AG04449 (cell line): ENCODE measurements around the gene DAND5.

Experiments
- CTCF ChIA-PET: fragments of 350-600 bp; formaldehyde crosslinking; extraction: SDS; loops from one replicate; lab custom pipeline; 2021; ENCODE audit warnings: antibody characterized with exemption; lab: Yijun Ruan, JAX
- POLR2A ChIA-PET: fragments of 400-600, 350-600 bp; formaldehyde crosslinking; extraction: SDS; loops from one replicate; lab custom pipeline; 2020; ENCODE audit warnings: antibody characterized with exemption, inconsistent platforms; lab: Yijun Ruan, JAX
- DNase-seq: peaks from one replicate; pipeline ENCODE4 v3.0.0-alpha.2; 2010; ENCODE audit warnings: low read depth, low spot score
- H3K4me3 ChIP-seq: 2 replicates; pipeline ENCODE4 v1.5.1; 2011; ENCODE audit warnings: low read depth, mild to moderate bottlenecking, control low read depth, low read length
- CTCF ChIP-seq: IDR thresholded peaks from one replicate; pipeline ENCODE4 v1.5.1; 2011; ENCODE audit warnings: mild to moderate bottlenecking, moderate library complexity, low read length, control low read depth, inconsistent platforms; ENCODE audit not compliant: insufficient read depth; ENCODE audit errors: missing control alignments

The DAND5 gene

GRCh38 chr19:12987190-12987589 is 17.8 kb downstream of the DAND5 start:
- no peak for TF ChIP-seq CTCF
- ChIA-PET POLR2A (no interaction called here), CTCF (interaction anchor here (1.0 to 14.7 kb wide), 2 partner anchors 46 to 76 kb away, joined by 3 to 486 read pairs; no protein-coding TSS in a partner anchor)

GRCh38 chr19:12987781-12988180 is 18.4 kb downstream of the DAND5 start:
- no peak for TF ChIP-seq CTCF
- ChIA-PET POLR2A (no interaction called here), CTCF (no interaction called here)
- H3K4me3 ChIP-seq, result no peak overlapping the region
- DNase-seq, result no peak

More at GRCh38 chr19:12987190-12987589, 17.8 kb downstream of the DAND5 start:
- no peak for DNase-seq
- no peak overlapping the region for H3K4me3 ChIP-seq

GRCh38 chr19:12990431-12990830 is 21.1 kb downstream of the DAND5 start:
- POLR2A ChIA-PET, result no interaction called here
- H3K4me3 ChIP-seq, result no peak overlapping the region
- CTCF ChIA-PET, result interaction anchor here (1.2 to 1.3 kb wide), 2 partner anchors 71 to 104 kb away, joined by 5 to 6 read pairs; no protein-coding TSS in a partner anchor
- no peak for DNase-seq
- TF ChIP-seq CTCF, result no peak

GRCh38 chr19:12990853-12991252 is 21.5 kb downstream of the DAND5 start:
- POLR2A ChIA-PET, result no interaction called here
- DNase-seq, result no peak
- no peak overlapping the region for H3K4me3 ChIP-seq
- CTCF ChIA-PET, result interaction anchor here (1.3 kb wide), 1 partner anchor 103 kb away, joined by 6 read pairs; no protein-coding TSS in a partner anchor
- no peak for TF ChIP-seq CTCF

- no peak for DNase-seq
- POLR2A ChIA-PET, result no interaction called here
- CTCF ChIA-PET, result interaction anchor here (3.9 kb wide), 1 partner anchor 69 kb away, joined by 19 read pairs; no protein-coding TSS in a partner anchor
- TF ChIP-seq CTCF, result no peak
- H3K4me3 ChIP-seq, result no peak overlapping the region
Observed at GRCh38 chr19:12991296-12991695, 21.9 kb downstream of the DAND5 start.

GRCh38 chr19:12992729-12993128 is 23.4 kb downstream of the DAND5 start:
- no peak for DNase-seq
- TF ChIP-seq CTCF, result no peak
- H3K4me3 ChIP-seq, result no peak overlapping the region
- ChIA-PET POLR2A (no interaction called here), CTCF (interaction anchor here (0.7 to 3.9 kb wide), 6 partner anchors 8 to 102 kb away, joined by 3 to 19 read pairs (median 5); no protein-coding TSS in a partner anchor)
